ENCODE measurements around the gene IGF2BP2. TPM values are rescaled to one million over a fixed set of nuclear protein-coding genes. Genes with fewer than 3 reads are reported as not detected.

The IGF2BP2 gene
- total RNA-seq, 1 experiment from 2014 or later = 135 TPM

- Histone ChIP-seq H3K36me3 (ENCODE audit: control insufficient read depth in 1 of 2, insufficient read depth in 2 of 2, low read length in 2 of 2) (no peaks in the 10 kb centered on the region), H2AFZ (ENCODE audit: low read depth, low read length, poor library complexity, severe bottlenecking) (no peak overlapping the region), H3K9ac (ENCODE audit: low read length) (no peak overlapping the region), H3K4me2 (ENCODE audit: low read length) (0 out of 2 replicates have a peak overlapping the region, but pooled peaks have one; percentile 40), H3K27me3 (ENCODE audit: insufficient read depth, low read length) (no peaks in the 10 kb centered on the region), H3K4me1 (ENCODE audit: control insufficient read depth in 1 of 2, insufficient read depth in 2 of 2, low read length in 2 of 2) (peaks cover 21 to 46% of the 10 kb centered on the region in 2 experiments), H4K20me1 (ENCODE audit: insufficient read depth) (peaks cover 16% of the 10 kb centered on the region; the same call in 1 of the 2 replicates), H3K27ac (ENCODE audit: low read depth, low read length) (no peak overlapping the region), H3K79me2 (ENCODE audit: insufficient read depth, low read length) (peaks cover 98% of the 10 kb centered on the region), H3K4me3 (replicated peaks in 1 of 2; ENCODE audit: low read depth in 1 of 2, low read length in 2 of 2) (no peak overlapping the region), H3K9me3 (ENCODE audit: control insufficient read depth in 1 of 2, insufficient read depth in 1 of 2, low read depth in 1 of 2, low read length in 2 of 2) (no peaks in the 10 kb centered on the region), H3K9me2 (ENCODE audit: insufficient read depth) (no peaks in the 10 kb centered on the region)
- no TSS peak for BruUV-seq (replicated peaks)
- DNase-seq (ENCODE audit: low read depth, low spot score) (no peak), ATAC-seq (no peak)
- TF ChIP-seq CEBPB (IDR thresholded peaks at IDR 0.05; ENCODE audit: low read depth) (peak; percentile 54), POLR2A (IDR thresholded peaks at IDR 0.05; ENCODE audit: borderline replicate concordance, extremely low read depth, insufficient read depth, insufficient read length) (no peak)
- CTCF ChIA-PET = interaction anchor here (1.1 kb wide), 1 partner anchor 51 kb away, joined by 3 read pairs; no protein-coding TSS in a partner anchor
- intact Hi-C loops (cut with micrococcal nuclease) = no loop called here
- RAD21 ChIA-PET (ENCODE audit: low non-redundant PET in 1 of 2, low total read pairs in 2 of 2, uncharacterized antibody in 2 of 2, unreplicated experiment in 2 of 2) = interaction anchor here (0.6 to 0.9 kb wide), 2 partner anchors 40 kb away, joined by 3 read pairs; no protein-coding TSS in a partner anchor
- POLR2A ChIA-PET = no interaction called here
Measured at GRCh38 chr3:185717121-185717520, 107.7 kb downstream of the IGF2BP2 start.

GRCh38 chr3:185716436-185717108 lies 108.3 kb downstream of the IGF2BP2 start:
- Histone ChIP-seq H3K9me2 (ENCODE audit: insufficient read depth) (no peaks in the 10 kb centered on the region), H3K4me1 (ENCODE audit: control insufficient read depth in 1 of 2, insufficient read depth in 2 of 2, low read length in 2 of 2) (peaks cover 21 to 50% of the 10 kb centered on the region in 2 experiments), H3K9ac (ENCODE audit: low read length) (no peak overlapping the region), H3K27me3 (ENCODE audit: insufficient read depth, low read length) (no peaks in the 10 kb centered on the region), H3K79me2 (ENCODE audit: insufficient read depth, low read length) (peaks cover 98% of the 10 kb centered on the region), H3K36me3 (ENCODE audit: control insufficient read depth in 1 of 2, insufficient read depth in 2 of 2, low read length in 2 of 2) (no peaks in the 10 kb centered on the region), H3K4me3 (replicated peaks in 1 of 2; ENCODE audit: low read depth in 1 of 2, low read length in 2 of 2) (no peak overlapping the region), H3K27ac (ENCODE audit: low read depth, low read length) (no peak overlapping the region), H3K9me3 (ENCODE audit: control insufficient read depth in 1 of 2, insufficient read depth in 1 of 2, low read depth in 1 of 2, low read length in 2 of 2) (no peaks in the 10 kb centered on the region), H3K4me2 (ENCODE audit: low read length) (peak overlapping the region; percentile 40; the same call in 1 of the 2 replicates), H2AFZ (ENCODE audit: low read depth, low read length, poor library complexity, severe bottlenecking) (no peak overlapping the region), H4K20me1 (ENCODE audit: insufficient read depth) (peaks cover 21% of the 10 kb centered on the region; the same call in 1 of the 2 replicates)
- ChIA-PET RAD21 (ENCODE audit: low non-redundant PET in 1 of 2, low total read pairs in 2 of 2, uncharacterized antibody in 2 of 2, unreplicated experiment in 2 of 2) (interaction anchor here (0.6 to 0.9 kb wide), 2 partner anchors 39 kb away, joined by 3 read pairs; no protein-coding TSS in a partner anchor), CTCF (interaction anchor here (1.1 kb wide), 1 partner anchor 52 kb away, joined by 3 read pairs; no protein-coding TSS in a partner anchor), POLR2A (no interaction called here)
- DNase-seq (ENCODE audit: low read depth, low spot score) (no peak), ATAC-seq (no peak)
- intact Hi-C loops (cut with micrococcal nuclease) = no loop called here
- TF ChIP-seq SRF (IDR thresholded peaks at IDR 0.05; ENCODE audit: low read depth) (no peak), RAD21 (IDR thresholded peaks at IDR 0.05; ENCODE audit: low read depth) (no peak), SP1 (IDR thresholded peaks at IDR 0.05; ENCODE audit: low read depth) (no peak), EGR1 (IDR thresholded peaks at IDR 0.05; ENCODE audit: low read depth) (no peak), CEBPB (IDR thresholded peaks at IDR 0.05; ENCODE audit: low read depth) (no peak), EZH2 (IDR thresholded peaks at IDR 0.05) (no peak), ATF3 (IDR thresholded peaks at IDR 0.05) (no peak), ZNF274 (IDR thresholded peaks at IDR 0.05; ENCODE audit: low read depth, low read length) (no peak), ZBTB33 (IDR thresholded peaks at IDR 0.05; ENCODE audit: extremely low read depth, insufficient replicate concordance, low read length) (no peak), EZH2phosphoT487 (IDR thresholded peaks at IDR 0.05; ENCODE audit: borderline replicate concordance) (no peak), SIN3A (IDR thresholded peaks at IDR 0.05; ENCODE audit: low read depth) (no peak), POLR2A (IDR thresholded peaks at IDR 0.05; ENCODE audit: borderline replicate concordance, extremely low read depth, insufficient read depth, insufficient read length) (no peak), ELF1 (IDR thresholded peaks at IDR 0.05; ENCODE audit: borderline replicate concordance, low read depth) (no peak)
- no TSS peak for BruUV-seq (replicated peaks)

Data from HCT116 (cell line).